K562 (cell line): ENCODE results near the gene UBE2J2. TPM values are rescaled to one million over a fixed set of nuclear protein-coding genes. Genes with fewer than 3 reads are reported as not detected.

ENCODE experiments used
- CTBP1 ChIP-seq: fragments of 450-650 bp; IDR thresholded peaks from 2 replicates; pipeline ENCODE4 v1.6.1; 2016; ENCODE audit warnings: borderline replicate concordance
- ERF ChIP-seq: fragments of 450-650 bp; formaldehyde crosslinking; IDR thresholded peaks from 2 replicates; pipeline ENCODE4 v1.4.0; 2020; ENCODE audit warnings: mild to moderate bottlenecking, mixed read lengths
- FOXO4 ChIP-seq: fragments of 450-650 bp; formaldehyde crosslinking; IDR thresholded peaks from 2 replicates; pipeline ENCODE4 v1.4.0; 2020; ENCODE audit warnings: mild to moderate bottlenecking, moderate library complexity
- HMGN3 ChIP-seq: IDR thresholded peaks from 2 replicates; pipeline ENCODE4 v1.6.1; 2011; ENCODE audit warnings: borderline replicate concordance, low read depth, mild to moderate bottlenecking, mixed read lengths, low read length; ENCODE audit not compliant: insufficient read length; ENCODE audit errors: extremely low read depth
- KDM1A ChIP-seq, 2 experiments: fragments of 450-650 bp; IDR thresholded peaks; 2 replicates each; pipeline ENCODE4 v1.6.1; 2016; ENCODE audit warnings: mild to moderate bottlenecking in 2 of 2
- MAZ ChIP-seq, 2 experiments: fragments of 450-650 bp in 1 of 2; sonication (generic) in 1 of 2; formaldehyde crosslinking; IDR thresholded peaks in 1 of 2; conservative IDR thresholded peaks in 1 of 2; 2 replicates each; pipeline versions ENCODE4 v1.4.0 to v1.5.0; 2020; ENCODE audit warnings: mild to moderate bottlenecking in 1 of 2, missing genetic modification reagents in 1 of 2
- RBM14 ChIP-seq: fragments of 200-400 bp; formaldehyde crosslinking; IDR thresholded peaks from 2 replicates; pipeline ENCODE4 v1.6.1; 2018; ENCODE audit warnings: low read depth, mild to moderate bottlenecking, low read length, moderate library complexity, borderline replicate concordance; ENCODE audit not compliant: insufficient read depth
- SETDB1 ChIP-seq: IDR thresholded peaks from one replicate; pipeline ENCODE4 v1.6.1; 2012; ENCODE audit warnings: low read length, control low read depth, inconsistent platforms
- STAT6 ChIP-seq: sonication (generic); formaldehyde crosslinking; IDR thresholded peaks from 2 replicates; pipeline ENCODE4 v1.8.1; 2023; ENCODE audit warnings: mild to moderate bottlenecking, missing genetic modification reagents
- YY1 ChIP-seq, 3 experiments: IDR thresholded peaks; 2 replicates each; pipeline ENCODE4 v1.6.1; 2011; ENCODE audit warnings: low read length in 2 of 3, mild to moderate bottlenecking in 2 of 3, moderate library complexity in 2 of 3, borderline replicate concordance in 1 of 3, control low read depth in 1 of 3, low read depth in 1 of 3; ENCODE audit not compliant: insufficient read depth in 3 of 3, insufficient replicate concordance in 2 of 3, control insufficient read depth in 1 of 3, insufficient read length in 1 of 3; ENCODE audit errors: extremely low read depth in 1 of 3
- polyA plus RNA-seq, 8 experiments: library from polyadenylated mRNA; depleted of rRNA in 4 of 8; stranded (reverse) in 5 of 8; unstranded in 3 of 8; fragments of >200 nt; fragmentation: Nextera tagmentation in 2 of 8; fragmentation: Illumina TruSeq in 1 of 8; extraction: Ambion mirVana in 2 of 8; extraction: Trizol in 1 of 8; gene quantifications; 2 replicates each; pipeline versions ENCODE4 v1.2.1 to v1.2.3, GENCODE V29; 2011 to 2014; ENCODE audit warnings: inconsistent platforms in 1 of 8, missing spikeins in 1 of 8
- total RNA-seq, 7 experiments: library from RNA; depleted of rRNA in 6 of 7; stranded (reverse); fragments of >200 nt in 6 of 7; fragmentation: Illumina TruSeq in 2 of 7; extraction: Trizol in 2 of 7; gene quantifications; 2 replicates each; pipeline versions ENCODE4 v1.2.1 to v1.2.3, GENCODE V29; 2011 to 2021; ENCODE audit warnings: low replicate concordance in 1 of 7
- TF ChIP-seq, protein P1 (sequence below): fragments of 250-450 bp; sonication (Bioruptor Pico); IDR thresholded peaks from 2 replicates; pipeline ENCODE4 v1.4.0; 2020; ENCODE audit warnings: mild to moderate bottlenecking, moderate library complexity
- TF ChIP-seq, protein P2 (sequence below), 3 experiments: IDR thresholded peaks in 2 of 3; conservative IDR thresholded peaks in 1 of 3; 2 replicates each; pipeline ENCODE4 v1.5.1; 2011 to 2012; ENCODE audit warnings: low read length in 3 of 3, mild to moderate bottlenecking in 3 of 3, control low read depth in 2 of 3, improper control_type of control experiment in 1 of 3, inconsistent platforms in 1 of 3, low read depth in 1 of 3, mixed read lengths in 1 of 3, moderate library complexity in 1 of 3; ENCODE audit not compliant: insufficient read depth in 2 of 3

UBE2J2 gene
- total and polyA plus RNA-seq, 9 of the 15 experiments (the other 6 are each of a cell fraction or from before 2014, with no cell fraction given) = 0.93 to 112 (median 75.5) TPM

- TF ChIP-seq ERF (CRISPR knock-in tag) (no peak), SETDB1 (no peak), RBM14 (0 out of 2 replicates have a peak, but pooled peaks have one; percentile 7), KDM1A (IDR thresholded peaks at IDR 0.05) (no peak), HMGN3 (peak; percentile 48), STAT6 (no peak), YY1 (IDR thresholded peaks at IDR 0.05; ENCODE audit: borderline replicate concordance in 1 of 3, control insufficient read depth in 1 of 3, extremely low read depth in 1 of 3, insufficient read depth in 3 of 3, insufficient read length in 1 of 3, insufficient replicate concordance in 2 of 3, low read depth in 1 of 3, low read length in 2 of 3) (peak in 1 of 3 experiments; percentile 14), MAZ (CRISPR knock-in tag; conservative IDR thresholded peaks at IDR 0.05 in 1 of 2, IDR thresholded peaks at IDR 0.05 in 1 of 2) (peak in 1 of 2 experiments; percentile 69; a peak in 1 of 4 replicates), FOXO4 (no peak), CTBP1 (peak; percentile 58; the same call in 1 of the 2 replicates)
- TF ChIP-seq, protein P1, sequence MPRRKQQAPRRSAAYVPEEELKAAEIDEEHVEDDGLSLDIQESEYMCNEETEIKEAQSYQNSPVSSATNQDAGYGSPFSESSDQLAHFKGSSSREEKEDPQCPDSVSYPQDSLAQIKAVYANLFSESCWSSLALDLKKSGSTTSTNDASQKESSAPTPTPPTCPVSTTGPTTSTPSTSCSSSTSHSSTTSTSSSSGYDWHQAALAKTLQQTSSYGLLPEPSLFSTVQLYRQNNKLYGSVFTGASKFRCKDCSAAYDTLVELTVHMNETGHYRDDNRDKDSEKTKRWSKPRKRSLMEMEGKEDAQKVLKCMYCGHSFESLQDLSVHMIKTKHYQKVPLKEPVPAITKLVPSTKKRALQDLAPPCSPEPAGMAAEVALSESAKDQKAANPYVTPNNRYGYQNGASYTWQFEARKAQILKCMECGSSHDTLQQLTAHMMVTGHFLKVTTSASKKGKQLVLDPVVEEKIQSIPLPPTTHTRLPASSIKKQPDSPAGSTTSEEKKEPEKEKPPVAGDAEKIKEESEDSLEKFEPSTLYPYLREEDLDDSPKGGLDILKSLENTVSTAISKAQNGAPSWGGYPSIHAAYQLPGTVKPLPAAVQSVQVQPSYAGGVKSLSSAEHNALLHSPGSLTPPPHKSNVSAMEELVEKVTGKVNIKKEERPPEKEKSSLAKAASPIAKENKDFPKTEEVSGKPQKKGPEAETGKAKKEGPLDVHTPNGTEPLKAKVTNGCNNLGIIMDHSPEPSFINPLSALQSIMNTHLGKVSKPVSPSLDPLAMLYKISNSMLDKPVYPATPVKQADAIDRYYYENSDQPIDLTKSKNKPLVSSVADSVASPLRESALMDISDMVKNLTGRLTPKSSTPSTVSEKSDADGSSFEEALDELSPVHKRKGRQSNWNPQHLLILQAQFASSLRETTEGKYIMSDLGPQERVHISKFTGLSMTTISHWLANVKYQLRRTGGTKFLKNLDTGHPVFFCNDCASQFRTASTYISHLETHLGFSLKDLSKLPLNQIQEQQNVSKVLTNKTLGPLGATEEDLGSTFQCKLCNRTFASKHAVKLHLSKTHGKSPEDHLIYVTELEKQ = no peak
- TF ChIP-seq, protein P2, sequence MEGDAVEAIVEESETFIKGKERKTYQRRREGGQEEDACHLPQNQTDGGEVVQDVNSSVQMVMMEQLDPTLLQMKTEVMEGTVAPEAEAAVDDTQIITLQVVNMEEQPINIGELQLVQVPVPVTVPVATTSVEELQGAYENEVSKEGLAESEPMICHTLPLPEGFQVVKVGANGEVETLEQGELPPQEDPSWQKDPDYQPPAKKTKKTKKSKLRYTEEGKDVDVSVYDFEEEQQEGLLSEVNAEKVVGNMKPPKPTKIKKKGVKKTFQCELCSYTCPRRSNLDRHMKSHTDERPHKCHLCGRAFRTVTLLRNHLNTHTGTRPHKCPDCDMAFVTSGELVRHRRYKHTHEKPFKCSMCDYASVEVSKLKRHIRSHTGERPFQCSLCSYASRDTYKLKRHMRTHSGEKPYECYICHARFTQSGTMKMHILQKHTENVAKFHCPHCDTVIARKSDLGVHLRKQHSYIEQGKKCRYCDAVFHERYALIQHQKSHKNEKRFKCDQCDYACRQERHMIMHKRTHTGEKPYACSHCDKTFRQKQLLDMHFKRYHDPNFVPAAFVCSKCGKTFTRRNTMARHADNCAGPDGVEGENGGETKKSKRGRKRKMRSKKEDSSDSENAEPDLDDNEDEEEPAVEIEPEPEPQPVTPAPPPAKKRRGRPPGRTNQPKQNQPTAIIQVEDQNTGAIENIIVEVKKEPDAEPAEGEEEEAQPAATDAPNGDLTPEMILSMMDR (IDR thresholded peaks at IDR 0.05 in 2 of 3, conservative IDR thresholded peaks at IDR 0.05 in 1 of 3; ENCODE audit: insufficient read depth in 2 of 3, low read depth in 1 of 3, low read length in 3 of 3) = peak; percentile 88 to 93 (median 88)
Observed at GRCh38 chr1:1291548-1292441, 18.1 kb upstream of the UBE2J2 start (continued).
